Breast epithelium (tissue), 3 donors: ENCODE data around the gene JAG1.

Experiments
- POLR2A ChIP-seq: fragments of 450-650 bp; IDR thresholded peaks from one replicate; pipeline ENCODE4 v1.6.1; 2016; ENCODE audit warnings: antibody characterized with exemption, mild to moderate bottlenecking, moderate library complexity
- POLR2AphosphoS5 ChIP-seq, 3 donors: sonication (generic); formaldehyde crosslinking; IDR thresholded peaks; one replicate each; pipeline ENCODE4 v1.6.1; 2017; ENCODE audit warnings: antibody characterized with exemption in 3 of 3
- TF ChIP-seq, protein P1 (sequence below), 3 donors: fragments of 450-650 bp; IDR thresholded peaks; one replicate each; pipeline ENCODE4 v1.5.1; 2016 to 2017; ENCODE audit warnings: antibody characterized with exemption in 3 of 3, mild to moderate bottlenecking in 3 of 3, moderate library complexity in 3 of 3

GRCh38 chr20:10611357-10611756 lies 62.4 kb downstream of the JAG1 start:
- TF ChIP-seq, protein P1, sequence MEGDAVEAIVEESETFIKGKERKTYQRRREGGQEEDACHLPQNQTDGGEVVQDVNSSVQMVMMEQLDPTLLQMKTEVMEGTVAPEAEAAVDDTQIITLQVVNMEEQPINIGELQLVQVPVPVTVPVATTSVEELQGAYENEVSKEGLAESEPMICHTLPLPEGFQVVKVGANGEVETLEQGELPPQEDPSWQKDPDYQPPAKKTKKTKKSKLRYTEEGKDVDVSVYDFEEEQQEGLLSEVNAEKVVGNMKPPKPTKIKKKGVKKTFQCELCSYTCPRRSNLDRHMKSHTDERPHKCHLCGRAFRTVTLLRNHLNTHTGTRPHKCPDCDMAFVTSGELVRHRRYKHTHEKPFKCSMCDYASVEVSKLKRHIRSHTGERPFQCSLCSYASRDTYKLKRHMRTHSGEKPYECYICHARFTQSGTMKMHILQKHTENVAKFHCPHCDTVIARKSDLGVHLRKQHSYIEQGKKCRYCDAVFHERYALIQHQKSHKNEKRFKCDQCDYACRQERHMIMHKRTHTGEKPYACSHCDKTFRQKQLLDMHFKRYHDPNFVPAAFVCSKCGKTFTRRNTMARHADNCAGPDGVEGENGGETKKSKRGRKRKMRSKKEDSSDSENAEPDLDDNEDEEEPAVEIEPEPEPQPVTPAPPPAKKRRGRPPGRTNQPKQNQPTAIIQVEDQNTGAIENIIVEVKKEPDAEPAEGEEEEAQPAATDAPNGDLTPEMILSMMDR (IDR thresholded peaks at IDR 0.05), result peak in 2 of 3 donors; percentile 19 to 27
- TF ChIP-seq POLR2A, result no peak
- no peak for TF ChIP-seq POLR2AphosphoS5 (IDR thresholded peaks at IDR 0.05)
